Gastrocnemius medialis (tissue), 4 donors: ENCODE data around the gene PPP2R2C.

Experiments used
- CTCF ChIP-seq, 5 experiments: fragments of 450-650 bp in 3 of 5; fragments of 200-600 bp in 2 of 5; sonication (generic) in 2 of 5; IDR thresholded peaks in 4 of 5; conservative IDR thresholded peaks in 1 of 5; 1 replicate in 4 of 5; 2 replicates in 1 of 5; pipeline ENCODE4 v1.5.1; 2016 to 2019; ENCODE audit warnings: antibody characterized with exemption in 5 of 5, mild to moderate bottlenecking in 3 of 5, moderate library complexity in 3 of 5
- POLR2A ChIP-seq, 2 donors: fragments of 450-650 bp; IDR thresholded peaks; one replicate each; pipeline ENCODE4 v1.6.1; 2017; ENCODE audit warnings: antibody characterized with exemption in 2 of 2, mild to moderate bottlenecking in 2 of 2, moderate library complexity in 2 of 2

GRCh38 chr4:6492027-6492590, 19.7 kb upstream of the PPP2R2C start:
- no peak for TF ChIP-seq CTCF (IDR thresholded peaks at IDR 0.05 in 4 of 5, conservative IDR thresholded peaks at IDR 0.05 in 1 of 5)
- no peak for TF ChIP-seq POLR2A (IDR thresholded peaks at IDR 0.05)
